Activated naive CD8-positive, alpha-beta T cell treated with anti-CD3 and anti-CD28 coated beads for 36 hours (primary cell): ENCODE results near the gene KCNJ12. TPM values are rescaled to one million over a fixed set of nuclear protein-coding genes. Genes with fewer than 3 reads are reported as not detected.
"Not testable (repeated sequence)": the region's sequence is repeated elsewhere in the genome, so short reads cannot be mapped to it uniquely, and the experiment has no call there.

Experiments used
- DNase-seq: peaks from one replicate; pipeline ENCODE4 v3.0.0; 2021
- H3K27ac Mint-ChIP-seq: one replicate; pipeline ENCODE4 v1.8.0; 2022; ENCODE audit warnings: mild to moderate bottlenecking, moderate library complexity, mixed read lengths
- H3K27me3 Mint-ChIP-seq: one replicate; pipeline ENCODE4 v1.8.0; 2022; ENCODE audit warnings: mild to moderate bottlenecking, mixed read lengths
- H3K36me3 Mint-ChIP-seq: one replicate; pipeline ENCODE4 v1.8.0; 2021; ENCODE audit warnings: mild to moderate bottlenecking, mixed read lengths
- H3K4me1 Mint-ChIP-seq: one replicate; pipeline ENCODE4 v1.8.0; 2021; ENCODE audit warnings: mixed read lengths
- H3K4me3 Mint-ChIP-seq: one replicate; pipeline ENCODE4 v1.8.0; 2022; ENCODE audit warnings: mild to moderate bottlenecking, moderate library complexity, mixed read lengths
- H3K9me3 Mint-ChIP-seq: one replicate; pipeline ENCODE4 v1.8.0; 2022; ENCODE audit warnings: mixed read lengths
- total RNA-seq, 2 experiments: library from RNA; stranded (reverse); gene quantifications; one replicate each; pipeline ENCODE4 v1.2.3, GENCODE V29; 2021

KCNJ12 gene
- total RNA-seq, 2 experiments from 2014 or later: not detected

DNA sequence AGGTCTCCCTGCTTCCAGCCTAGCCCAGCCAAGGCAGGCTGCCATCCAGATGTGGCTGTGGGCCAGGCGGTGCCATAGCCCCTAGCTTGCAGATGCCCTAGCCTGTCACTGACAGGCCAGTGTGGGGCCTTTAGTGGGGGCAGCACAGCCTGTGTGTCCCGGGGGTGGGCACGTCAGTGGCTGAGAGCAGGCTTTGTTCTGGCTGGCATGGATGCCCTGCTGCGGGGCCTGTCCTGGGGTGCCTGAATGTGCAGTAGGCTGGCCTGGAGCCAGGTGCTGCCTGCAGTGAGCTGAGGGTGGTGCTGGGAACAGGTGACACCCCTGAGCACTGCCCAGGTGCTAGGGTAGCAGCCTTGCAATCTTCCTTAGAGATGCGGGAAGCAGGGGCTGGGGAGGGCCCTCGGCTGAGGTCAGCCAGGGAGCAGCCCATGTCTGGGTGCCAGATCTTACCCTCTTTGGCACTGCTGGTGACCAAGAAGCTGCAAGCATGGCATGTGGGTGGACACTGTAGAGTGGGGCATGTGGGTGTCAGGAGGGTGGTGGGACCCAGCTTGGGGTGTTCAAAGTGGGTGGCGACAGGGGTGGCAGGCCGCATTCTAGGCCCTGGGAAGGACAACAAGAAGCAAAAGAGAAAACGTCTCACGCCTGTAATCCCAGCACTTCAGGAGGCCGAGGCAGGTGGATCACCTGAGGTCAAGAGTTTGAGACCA, 37.6 kb downstream of the KCNJ12 start:
- H3K9me3 Mint-ChIP-seq, DNase-seq, H3K4me3 Mint-ChIP-seq, H3K36me3 Mint-ChIP-seq, H3K27ac Mint-ChIP-seq, H3K4me1 Mint-ChIP-seq, H3K27me3 Mint-ChIP-seq: not testable (repeated sequence)

DNA sequence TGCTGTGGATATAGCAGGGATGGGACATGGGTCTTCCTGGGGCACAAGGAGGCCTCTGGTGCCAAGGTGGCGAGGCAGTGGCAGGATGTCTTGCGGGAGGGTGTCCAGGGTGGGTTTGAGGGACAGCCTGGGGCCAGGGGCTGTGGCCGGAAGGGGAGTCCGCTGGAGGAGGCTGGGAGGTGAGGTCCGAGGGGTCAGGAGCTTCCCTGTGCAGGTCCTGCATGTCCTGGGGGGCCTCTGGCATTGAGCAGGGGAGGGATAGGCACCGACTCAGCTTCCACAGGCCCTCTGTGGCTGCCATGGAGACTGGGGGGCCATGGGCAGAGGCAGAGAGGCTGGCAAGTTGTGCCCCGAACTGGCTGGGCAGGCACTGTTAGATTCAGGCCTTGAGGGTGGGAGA, 38.5 kb downstream of the KCNJ12 start:
- not testable (repeated sequence) for H3K9me3 Mint-ChIP-seq, H3K36me3 Mint-ChIP-seq, H3K4me3 Mint-ChIP-seq, H3K27me3 Mint-ChIP-seq, H3K27ac Mint-ChIP-seq, DNase-seq
- peaks cover 13% of the 10 kb centered on the region for H3K4me1 Mint-ChIP-seq

DNA sequence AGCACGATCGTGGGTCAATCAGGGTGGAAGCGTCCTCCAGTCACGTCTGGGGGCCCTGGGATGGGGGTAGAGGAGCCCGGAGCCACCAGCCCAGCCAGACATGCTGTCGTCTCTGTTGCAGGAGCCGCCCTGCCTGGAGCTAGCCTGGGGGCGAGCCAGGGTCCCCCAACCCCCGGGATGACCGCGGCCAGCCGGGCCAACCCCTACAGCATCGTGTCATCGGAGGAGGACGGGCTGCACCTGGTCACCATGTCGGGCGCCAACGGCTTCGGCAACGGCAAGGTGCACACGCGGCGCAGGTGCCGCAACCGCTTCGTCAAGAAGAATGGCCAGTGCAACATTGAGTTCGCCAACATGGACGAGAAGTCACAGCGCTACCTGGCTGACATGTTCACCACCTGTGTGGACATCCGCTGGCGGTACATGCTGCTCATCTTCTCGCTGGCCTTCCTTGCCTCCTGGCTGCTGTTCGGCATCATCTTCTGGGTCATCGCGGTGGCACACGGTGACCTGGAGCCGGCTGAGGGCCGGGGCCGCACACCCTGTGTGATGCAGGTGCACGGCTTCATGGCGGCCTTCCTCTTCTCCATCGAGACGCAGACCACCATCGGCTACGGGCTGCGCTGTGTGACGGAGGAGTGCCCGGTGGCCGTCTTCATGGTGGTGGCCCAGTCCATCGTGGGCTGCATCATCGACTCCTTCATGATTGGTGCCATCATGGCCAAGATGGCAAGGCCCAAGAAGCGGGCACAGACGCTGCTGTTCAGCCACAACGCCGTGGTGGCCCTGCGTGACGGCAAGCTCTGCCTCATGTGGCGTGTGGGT, 39.2 kb downstream of the KCNJ12 start:
- H3K4me3 Mint-ChIP-seq, H3K27ac Mint-ChIP-seq, DNase-seq, H3K9me3 Mint-ChIP-seq, H3K27me3 Mint-ChIP-seq, H3K36me3 Mint-ChIP-seq: not testable (repeated sequence)
- peaks cover 20% of the 10 kb centered on the region for H3K4me1 Mint-ChIP-seq

DNA sequence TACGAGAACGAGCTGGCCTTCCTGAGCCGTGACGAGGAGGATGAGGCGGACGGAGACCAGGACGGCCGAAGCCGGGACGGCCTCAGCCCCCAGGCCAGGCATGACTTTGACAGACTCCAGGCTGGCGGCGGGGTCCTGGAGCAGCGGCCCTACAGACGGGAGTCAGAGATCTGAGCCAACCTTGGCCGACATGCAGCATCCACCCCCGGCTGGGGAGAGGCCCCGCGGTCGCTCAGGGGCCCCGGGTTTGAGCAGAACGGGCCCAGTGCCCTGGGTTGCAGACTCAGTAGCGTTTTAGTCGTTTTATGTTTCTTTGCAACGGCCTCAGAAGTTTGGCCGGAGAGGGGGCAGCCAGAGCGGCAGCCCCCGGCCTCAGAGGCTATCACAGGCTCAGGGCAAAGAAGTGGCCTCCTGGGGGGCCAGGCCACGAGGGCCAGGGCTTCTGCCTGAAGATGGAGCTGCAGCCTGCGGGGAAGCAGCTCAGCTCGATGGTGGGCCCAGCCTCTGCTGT, 40.4 kb downstream of the KCNJ12 start:
- H3K36me3 Mint-ChIP-seq, H3K27ac Mint-ChIP-seq, H3K9me3 Mint-ChIP-seq, H3K27me3 Mint-ChIP-seq, DNase-seq, H3K4me3 Mint-ChIP-seq: not testable (repeated sequence)
- H3K4me1 Mint-ChIP-seq: peaks cover 21% of the 10 kb centered on the region

DNA sequence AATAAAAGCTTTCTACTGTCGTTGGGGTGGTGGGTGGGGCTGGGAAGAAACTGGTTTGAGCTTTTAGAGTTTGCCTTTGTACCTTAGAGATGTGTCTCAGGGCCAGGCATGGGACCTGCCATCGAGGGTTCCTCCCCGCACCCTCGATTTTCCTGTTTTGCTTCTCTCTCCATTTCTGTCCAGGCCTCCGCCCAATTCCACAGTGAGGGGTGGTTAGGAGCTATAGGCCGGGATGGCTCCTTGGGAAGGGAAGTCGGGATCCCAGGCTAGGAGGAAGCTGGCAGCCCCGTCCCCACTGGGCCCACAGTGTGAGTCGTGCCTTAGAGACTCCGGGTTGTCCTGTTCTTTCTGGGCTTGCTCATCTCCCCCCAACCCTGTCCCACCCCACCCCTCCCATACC, 41.2 kb downstream of the KCNJ12 start:
- H3K36me3 Mint-ChIP-seq, DNase-seq, H3K9me3 Mint-ChIP-seq, H3K4me3 Mint-ChIP-seq, H3K27ac Mint-ChIP-seq, H3K27me3 Mint-ChIP-seq: not testable (repeated sequence)
- peaks cover 26% of the 10 kb centered on the region for H3K4me1 Mint-ChIP-seq

DNA sequence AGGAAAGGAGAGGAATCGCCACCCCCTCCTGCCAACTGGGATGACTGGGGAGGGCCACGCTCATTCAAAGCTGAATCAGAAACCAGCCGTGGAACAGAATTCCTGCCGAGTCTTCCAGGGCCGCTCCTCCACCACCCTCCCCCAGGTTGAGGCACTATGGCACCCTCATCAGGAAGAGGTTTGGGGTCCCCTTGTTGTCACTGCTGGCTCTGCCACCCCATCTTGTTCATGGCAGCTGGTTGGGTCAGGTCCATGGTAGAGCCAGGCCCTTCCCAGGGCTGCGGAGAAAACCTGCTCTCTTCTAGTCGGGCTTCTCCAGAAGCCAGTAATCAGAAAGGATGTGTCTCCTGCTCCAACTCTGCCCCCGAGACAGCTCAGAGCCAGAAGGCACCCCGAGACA, 41.8 kb downstream of the KCNJ12 start:
- no peaks in the 10 kb centered on the region for H3K27me3 Mint-ChIP-seq
- no peak overlapping the region for H3K4me3 Mint-ChIP-seq
- DNase-seq: no peak
- H3K9me3 Mint-ChIP-seq: no peaks in the 10 kb centered on the region
- no peak overlapping the region for H3K27ac Mint-ChIP-seq
- H3K36me3 Mint-ChIP-seq: no peaks in the 10 kb centered on the region
- H3K4me1 Mint-ChIP-seq: peaks cover 26% of the 10 kb centered on the region

DNA sequence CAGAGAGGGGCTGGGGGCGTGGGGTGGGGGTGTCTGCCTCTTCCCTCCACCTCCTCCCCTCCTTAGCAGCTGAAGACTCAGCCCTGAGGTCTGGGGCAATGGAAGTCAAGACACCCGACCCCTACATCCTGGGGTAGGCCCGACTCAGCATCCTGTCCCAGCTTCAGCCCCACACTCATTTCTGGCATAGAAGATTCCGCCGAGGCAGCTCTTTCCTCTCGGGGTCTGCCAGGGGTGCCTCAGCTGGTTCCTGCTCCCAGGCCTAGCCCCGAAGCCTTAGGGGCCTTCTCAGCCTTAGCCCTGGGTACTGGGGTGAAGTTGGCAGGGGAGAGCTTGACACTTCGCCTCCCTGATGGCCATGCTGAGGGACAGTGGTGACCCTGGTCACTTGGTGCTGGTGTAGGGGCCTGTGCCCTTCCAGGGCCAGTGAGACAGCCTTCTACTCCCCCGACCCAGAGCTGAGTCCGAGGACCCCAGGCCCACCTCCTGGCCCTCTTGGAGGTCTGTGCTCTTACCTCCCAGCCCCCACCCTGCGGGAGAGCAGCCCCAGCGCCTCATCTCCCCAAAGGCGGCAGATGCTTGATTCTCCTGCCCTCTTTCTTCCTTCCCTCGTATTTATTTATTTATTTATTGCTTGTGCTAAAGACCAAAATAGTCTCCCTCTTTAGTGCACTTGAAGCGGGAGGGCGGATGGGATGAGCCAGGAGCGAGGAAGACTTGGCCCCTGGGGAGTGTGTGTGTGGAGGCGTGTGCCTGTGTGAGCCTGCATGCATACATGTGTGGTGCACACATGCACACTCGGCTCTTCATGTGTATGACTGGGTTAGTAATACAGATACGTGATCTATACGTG, 42.5 kb downstream of the KCNJ12 start:
- Mint-ChIP-seq H3K4me3 (peak overlapping the region; percentile 51), H3K27ac (peak overlapping the region; percentile 69), H3K9me3 (no peaks in the 10 kb centered on the region), H3K27me3 (no peaks in the 10 kb centered on the region), H3K4me1 (peaks cover 26% of the 10 kb centered on the region), H3K36me3 (no peaks in the 10 kb centered on the region)
- peak; percentile 23 for DNase-seq

DNA sequence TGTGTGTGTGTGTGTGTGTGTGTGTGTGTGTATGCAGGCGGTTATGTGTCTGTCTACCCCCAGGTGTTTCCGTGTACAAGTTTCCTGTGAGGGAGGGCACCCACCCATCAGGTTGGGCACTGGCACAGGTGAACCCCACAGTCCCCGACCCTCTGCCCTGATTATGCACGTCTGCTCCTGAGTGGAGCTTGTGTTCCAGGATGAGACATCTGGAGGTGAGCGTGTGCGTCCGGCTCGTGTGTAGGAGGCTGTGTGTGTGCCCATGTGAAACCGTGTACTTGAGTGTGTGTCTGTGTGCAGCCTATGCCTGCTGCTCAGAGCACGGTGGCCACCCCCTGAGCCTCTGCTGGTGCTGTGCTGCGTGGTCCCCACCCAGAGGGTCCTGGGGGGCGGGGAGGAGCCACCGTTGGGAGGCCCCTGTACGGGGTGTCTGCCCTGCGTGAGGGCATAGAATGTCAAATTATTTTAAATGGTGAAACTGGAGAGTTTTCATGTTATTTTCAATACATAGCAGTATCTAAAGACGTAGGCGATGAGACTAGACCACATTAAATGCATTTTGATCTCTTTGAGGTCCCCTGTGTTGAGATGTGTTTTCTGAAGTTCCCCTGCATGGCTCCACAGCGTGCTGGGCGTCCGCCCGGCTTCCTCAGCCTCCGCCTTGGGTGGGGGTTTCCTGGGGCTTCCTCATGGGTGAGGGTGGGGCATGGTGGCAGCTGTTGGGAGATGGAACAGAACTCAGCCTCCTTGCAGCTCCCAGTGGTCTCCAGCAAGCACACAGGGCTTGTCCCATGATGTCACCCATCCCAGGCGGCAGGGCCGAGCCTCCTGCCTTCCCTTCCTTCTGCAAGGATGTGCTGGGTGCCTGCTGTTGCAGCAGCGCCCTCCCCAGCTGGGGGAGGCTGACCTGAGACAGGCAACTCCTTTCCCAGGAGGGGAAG, 43.4 kb downstream of the KCNJ12 start:
- Mint-ChIP-seq H3K9me3 (no peaks in the 10 kb centered on the region), H3K27me3 (no peaks in the 10 kb centered on the region), H3K4me3 (peak overlapping the region; percentile 51), H3K27ac (peak overlapping the region; percentile 69), H3K36me3 (no peaks in the 10 kb centered on the region), H3K4me1 (peaks cover 26% of the 10 kb centered on the region)
- DNase-seq: peak; percentile 64

DNA sequence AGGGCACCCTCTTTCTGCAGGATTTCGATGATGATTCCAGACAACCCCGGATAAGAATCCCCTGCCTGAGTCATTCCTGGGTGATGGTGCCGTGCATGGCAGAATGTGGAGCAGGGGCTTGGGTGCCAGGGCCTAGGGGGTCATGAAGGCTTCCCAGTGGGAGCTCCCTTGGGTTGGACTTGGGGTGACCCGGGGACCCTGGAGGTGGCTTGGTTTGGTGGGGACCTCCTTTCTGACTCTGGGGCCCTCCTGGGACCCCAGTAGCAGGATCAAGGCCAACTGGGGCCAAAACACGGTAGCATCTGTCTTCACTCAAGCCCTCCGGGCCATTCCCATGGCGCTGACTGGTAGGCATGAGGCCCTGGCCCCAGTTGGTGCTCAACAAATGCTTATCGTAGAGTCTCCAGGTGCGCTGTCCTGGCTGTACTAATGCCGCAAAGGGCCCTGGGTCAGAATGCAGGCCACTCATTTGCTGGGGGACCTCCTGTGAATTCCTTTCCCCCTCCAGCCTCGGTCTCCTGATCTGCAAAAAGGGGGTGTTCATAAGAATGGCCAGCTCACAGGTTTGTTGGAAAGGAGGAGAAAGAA, 44.4 kb downstream of the KCNJ12 start:
- H3K36me3 Mint-ChIP-seq, H3K27ac Mint-ChIP-seq, H3K4me3 Mint-ChIP-seq, DNase-seq, H3K9me3 Mint-ChIP-seq, H3K27me3 Mint-ChIP-seq: not testable (repeated sequence)
- H3K4me1 Mint-ChIP-seq: peaks cover 26% of the 10 kb centered on the region

DNA sequence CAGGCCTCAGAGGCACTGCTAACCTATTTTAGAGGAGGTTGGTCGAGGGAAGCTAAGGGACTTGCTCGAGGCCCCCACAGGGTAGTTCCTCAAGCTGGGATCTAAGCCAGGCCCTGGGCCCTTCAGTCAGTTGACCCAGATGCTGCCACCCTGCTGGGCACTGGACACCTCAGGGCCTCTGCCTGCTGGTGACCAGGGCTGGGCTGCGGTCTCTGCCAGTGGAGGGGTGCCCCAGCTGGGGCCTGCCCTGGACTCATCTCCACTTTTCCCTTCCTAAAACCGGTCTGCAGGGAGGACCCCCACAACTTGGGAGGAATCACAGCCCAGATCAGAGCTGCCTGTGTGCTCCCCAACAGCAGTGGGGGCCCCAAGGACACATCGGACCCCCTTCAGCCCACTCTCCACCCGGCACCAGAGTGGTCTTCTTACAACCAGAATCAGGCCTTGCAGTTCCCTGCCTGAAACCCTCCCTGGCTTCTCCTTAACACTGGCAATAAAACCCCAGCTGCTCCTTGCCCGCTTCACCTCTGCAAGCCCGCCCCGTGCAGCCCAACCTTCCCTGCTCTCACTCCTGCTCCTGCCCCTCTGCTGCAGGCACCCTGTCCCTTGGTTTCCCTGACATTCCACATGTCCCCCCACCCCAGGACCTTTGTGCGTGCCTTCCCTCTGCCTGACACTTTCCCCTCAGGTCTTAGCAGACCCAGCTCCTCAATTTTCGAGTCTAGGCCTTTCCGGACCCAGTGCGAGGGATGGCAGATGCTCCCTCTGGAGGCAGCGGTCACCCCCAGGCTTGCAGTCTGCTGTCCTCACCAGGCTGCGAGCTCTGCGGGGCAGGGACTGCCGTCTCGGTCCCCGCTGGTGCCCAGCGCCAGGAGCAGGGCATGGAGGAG, 45.5 kb downstream of the KCNJ12 start:
- DNase-seq, H3K4me3 Mint-ChIP-seq, H3K36me3 Mint-ChIP-seq, H3K9me3 Mint-ChIP-seq, H3K27me3 Mint-ChIP-seq: not testable (repeated sequence)
- Mint-ChIP-seq H3K4me1 (peaks cover 26% of the 10 kb centered on the region), H3K27ac (peak overlapping the region; percentile 47)

DNA sequence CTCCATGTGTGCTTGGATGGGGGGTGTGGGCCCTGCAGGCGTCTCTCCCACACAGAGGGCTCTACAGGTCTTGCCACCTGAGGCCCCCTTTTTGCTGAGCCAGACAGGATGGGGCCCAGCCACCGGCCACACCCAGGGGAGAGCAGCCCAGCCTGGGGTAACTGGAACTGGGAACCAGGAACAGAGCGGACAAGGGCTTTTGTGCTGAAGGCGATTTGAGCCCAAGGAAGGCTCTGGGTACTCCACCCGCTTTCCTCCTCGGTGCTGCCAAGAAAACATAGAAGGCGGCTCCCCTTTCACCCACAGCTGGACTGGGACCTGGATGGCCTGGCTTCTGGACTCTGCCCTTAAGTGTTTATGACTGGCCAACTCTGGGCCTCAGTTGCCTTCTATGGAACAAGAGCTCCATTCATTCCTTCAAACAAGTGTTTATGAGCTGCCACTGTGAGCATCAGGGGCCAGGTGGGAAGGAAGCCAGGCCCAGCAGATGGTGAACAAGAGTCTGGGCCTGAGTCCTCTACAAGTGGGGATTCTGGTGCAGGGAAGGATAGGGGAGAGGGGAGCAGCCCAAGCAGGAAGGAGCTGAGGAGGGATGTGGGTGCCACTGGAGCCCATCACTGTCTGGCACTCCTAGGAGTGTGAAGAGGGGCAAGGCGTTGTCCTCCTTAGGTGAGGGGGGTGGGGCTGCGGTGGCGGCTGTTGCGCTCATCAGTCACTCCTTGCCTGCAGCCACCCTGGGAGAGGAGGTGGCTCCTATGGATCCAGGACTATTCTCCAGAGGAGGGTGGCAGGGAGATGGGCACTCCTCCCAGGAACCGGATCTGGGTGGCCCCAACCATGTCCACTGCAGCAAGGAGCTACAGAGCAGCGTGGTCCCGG, 46.4 kb downstream of the KCNJ12 start:
- peaks cover 26% of the 10 kb centered on the region for H3K4me1 Mint-ChIP-seq
- H3K27ac Mint-ChIP-seq, H3K27me3 Mint-ChIP-seq, DNase-seq, H3K9me3 Mint-ChIP-seq, H3K4me3 Mint-ChIP-seq, H3K36me3 Mint-ChIP-seq: not testable (repeated sequence)

DNA sequence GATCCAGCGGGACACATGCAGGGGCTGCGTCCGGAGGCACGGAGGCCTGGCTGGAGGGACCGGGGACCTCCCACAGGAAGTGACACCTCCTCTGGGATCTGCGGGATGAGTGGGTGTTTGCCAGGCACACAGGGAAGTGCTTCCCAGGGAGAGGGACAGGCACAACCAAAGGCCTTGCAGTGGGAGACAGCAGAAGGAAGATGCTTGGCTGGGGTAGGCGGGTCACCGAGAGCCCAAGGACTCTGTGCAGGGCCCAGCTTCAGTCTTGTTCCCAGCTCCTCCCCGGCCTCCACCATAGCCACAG, 47.0 kb downstream of the KCNJ12 start:
- DNase-seq, H3K4me3 Mint-ChIP-seq, H3K9me3 Mint-ChIP-seq, H3K27me3 Mint-ChIP-seq, H3K27ac Mint-ChIP-seq, H3K36me3 Mint-ChIP-seq: not testable (repeated sequence)
- peaks cover 21% of the 10 kb centered on the region for H3K4me1 Mint-ChIP-seq

DNA sequence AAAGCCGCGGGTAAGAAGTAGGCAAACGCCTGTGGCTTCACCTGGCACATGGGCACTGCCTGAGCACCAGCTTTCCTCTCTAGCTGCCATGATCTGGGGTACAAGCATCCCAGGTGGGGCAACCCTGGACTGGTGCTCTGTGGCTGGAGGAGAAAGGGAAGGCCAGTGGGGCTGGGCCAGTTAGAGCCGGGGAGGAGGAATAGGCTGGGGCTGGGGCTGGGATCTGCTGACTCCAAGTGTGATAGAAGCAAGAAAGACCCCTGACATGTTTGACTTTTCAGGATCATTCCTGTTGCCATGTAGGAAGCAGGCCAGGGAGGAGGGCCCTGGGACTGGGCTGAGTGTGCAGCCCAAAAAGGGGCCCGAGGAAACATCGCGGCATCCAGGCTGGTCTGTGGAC, 48.5 kb downstream of the KCNJ12 start:
- H3K9me3 Mint-ChIP-seq, H3K27me3 Mint-ChIP-seq, H3K27ac Mint-ChIP-seq, H3K4me3 Mint-ChIP-seq, DNase-seq, H3K36me3 Mint-ChIP-seq: not testable (repeated sequence)
- H3K4me1 Mint-ChIP-seq: peaks cover 12% of the 10 kb centered on the region
